Astrocyte of the spinal cord (primary cell): ENCODE results near the gene CDC26.

Experiments used
- DNase-seq: peaks from one replicate; pipeline ENCODE4 v3.0.0; 2011; ENCODE audit warnings: low read depth, low spot score
- H3K4me3 ChIP-seq: 2 replicates; pipeline ENCODE4 v1.5.1; 2011; ENCODE audit warnings: low read depth, mild to moderate bottlenecking, low read length, moderate library complexity
- in situ Hi-C: cut with HindIII; loops from 2 replicates; pipeline ENCODE4 v1.10.0; 2017; ENCODE audit warnings: low sequenced_read_pairs
- TF ChIP-seq, protein P1 (sequence below): IDR thresholded peaks from 2 replicates; pipeline ENCODE4 v1.5.1; 2012; ENCODE audit warnings: low read depth, mild to moderate bottlenecking, low read length, inconsistent platforms

The CDC26 gene

GRCh38 chr9:113221800-113222481 lies 53.4 kb downstream of the CDC26 start:
- peak overlapping the region; percentile 97 for H3K4me3 ChIP-seq
- in situ Hi-C loops = no loop called here
- TF ChIP-seq, protein P1, sequence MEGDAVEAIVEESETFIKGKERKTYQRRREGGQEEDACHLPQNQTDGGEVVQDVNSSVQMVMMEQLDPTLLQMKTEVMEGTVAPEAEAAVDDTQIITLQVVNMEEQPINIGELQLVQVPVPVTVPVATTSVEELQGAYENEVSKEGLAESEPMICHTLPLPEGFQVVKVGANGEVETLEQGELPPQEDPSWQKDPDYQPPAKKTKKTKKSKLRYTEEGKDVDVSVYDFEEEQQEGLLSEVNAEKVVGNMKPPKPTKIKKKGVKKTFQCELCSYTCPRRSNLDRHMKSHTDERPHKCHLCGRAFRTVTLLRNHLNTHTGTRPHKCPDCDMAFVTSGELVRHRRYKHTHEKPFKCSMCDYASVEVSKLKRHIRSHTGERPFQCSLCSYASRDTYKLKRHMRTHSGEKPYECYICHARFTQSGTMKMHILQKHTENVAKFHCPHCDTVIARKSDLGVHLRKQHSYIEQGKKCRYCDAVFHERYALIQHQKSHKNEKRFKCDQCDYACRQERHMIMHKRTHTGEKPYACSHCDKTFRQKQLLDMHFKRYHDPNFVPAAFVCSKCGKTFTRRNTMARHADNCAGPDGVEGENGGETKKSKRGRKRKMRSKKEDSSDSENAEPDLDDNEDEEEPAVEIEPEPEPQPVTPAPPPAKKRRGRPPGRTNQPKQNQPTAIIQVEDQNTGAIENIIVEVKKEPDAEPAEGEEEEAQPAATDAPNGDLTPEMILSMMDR = no peak
- no peak for DNase-seq

DNA sequence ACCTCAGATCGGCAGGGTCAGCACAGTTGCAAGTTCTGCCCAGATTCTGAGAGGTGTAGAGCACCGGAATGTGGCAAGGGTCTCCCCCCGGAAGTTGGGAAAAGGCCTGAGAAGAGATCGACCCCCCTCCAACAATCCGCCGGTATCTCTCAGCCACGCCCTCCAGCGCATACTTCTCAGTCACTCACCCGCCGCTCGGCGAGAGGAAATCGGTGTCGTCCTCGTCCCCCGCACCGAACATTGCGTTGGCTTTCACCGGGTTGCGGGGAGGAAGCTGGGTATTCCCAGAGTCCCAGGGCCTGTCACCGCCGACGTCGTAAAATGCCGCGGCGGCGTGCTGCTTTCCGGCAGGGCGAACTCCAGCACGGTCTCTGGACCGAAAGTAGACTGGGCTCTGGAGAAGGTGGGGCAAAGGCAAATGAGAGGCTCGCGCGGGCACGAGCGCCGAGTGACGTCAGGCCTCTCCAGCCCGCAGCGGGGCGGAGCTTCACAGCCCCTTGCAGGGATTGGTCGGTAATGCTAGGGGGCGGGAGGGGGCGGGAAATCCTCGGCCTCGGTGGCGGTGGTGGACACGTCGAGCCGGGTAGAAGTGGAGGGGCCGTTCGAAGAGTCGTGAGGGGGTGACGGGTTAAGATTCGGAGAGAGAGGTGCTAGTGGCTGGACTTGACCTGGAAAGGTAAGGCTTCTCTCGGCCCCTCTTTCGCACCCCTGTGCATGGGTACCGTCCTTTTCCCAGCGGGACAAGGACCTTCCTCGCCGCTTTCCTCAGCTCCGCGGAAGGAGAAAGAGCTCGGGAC lies 54.2 kb downstream of the CDC26 start, which contains the start of the genes FKBP15 and SLC31A1:
FKBP15 (minus strand) TSS at position 275 of the 797 bp plus-strand sequence; CDS start at position 241, 34 bp downstream.
SLC31A1 (plus strand) TSS at position 542 of the 797 bp plus-strand sequence. CDS start 34,605 bp downstream, outside the sequence.
- TF ChIP-seq, protein P1 = no peak
- peak; percentile 99 for DNase-seq
- in situ Hi-C loops = no loop called here
- peak within 1 kb of the TSS; percentile 97 for H3K4me3 ChIP-seq

- H3K4me3 ChIP-seq = peak overlapping the region; percentile 97
- TF ChIP-seq, protein P1 = no peak
- DNase-seq = no peak
- in situ Hi-C loops = no loop called here
Observed at GRCh38 chr9:113220467-113221002, 54.8 kb downstream of the CDC26 start.

- TF ChIP-seq, protein P1 = no peak
- in situ Hi-C loops = no loop called here
- DNase-seq = peak; percentile 54
- H3K4me3 ChIP-seq = peak overlapping the region; percentile 97
Observed at GRCh38 chr9:113219969-113220368, 55.4 kb downstream of the CDC26 start.

DNA sequence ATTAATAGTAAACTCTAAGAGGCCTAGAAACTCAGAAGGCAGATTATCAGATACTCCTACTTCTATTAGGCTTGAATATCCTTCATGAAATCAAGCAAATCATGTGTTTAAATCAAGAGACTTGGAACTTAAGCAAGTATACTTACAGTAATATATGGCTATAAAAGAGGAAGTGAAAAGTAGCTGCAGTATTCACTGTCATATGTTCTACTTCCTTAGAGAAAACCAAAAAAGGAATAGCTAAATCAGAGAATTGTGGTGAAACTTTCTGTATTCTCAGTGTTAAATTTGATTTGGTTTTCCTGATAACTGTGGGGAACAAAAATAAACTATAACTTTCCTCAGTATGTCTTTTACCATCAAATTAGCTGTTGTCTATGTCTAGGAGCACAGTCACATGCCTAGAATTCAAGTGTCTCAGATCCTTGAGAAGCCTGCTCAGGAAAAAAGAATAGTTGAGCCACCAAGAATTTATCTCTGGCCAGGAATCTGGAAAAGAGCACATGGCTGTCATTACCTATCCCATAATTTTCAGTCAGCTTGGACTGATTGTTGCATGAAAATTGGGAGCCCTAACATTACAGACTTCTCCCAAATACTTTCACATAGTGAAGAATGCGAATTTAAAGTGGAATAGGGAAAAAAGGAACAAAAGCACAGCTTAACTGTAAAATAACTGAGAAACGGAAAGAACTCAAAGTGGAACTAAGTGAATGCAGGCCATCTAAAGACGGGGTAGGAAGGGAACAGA lies 56.0 kb downstream of the CDC26 start:
- H3K4me3 ChIP-seq = no peak overlapping the region
- in situ Hi-C loops = no loop called here
- no peak for DNase-seq
- TF ChIP-seq, protein P1 = no peak
